HG03558 (cell line): ENCODE results near the gene LCN15.

Experiments
- ATAC-seq: cut with Tn5 transposase; IDR thresholded peaks from one replicate; pipeline ENCODE4 v1.9.1; 2021; ENCODE audit warnings: moderate number of reproducible peaks; ENCODE audit not compliant: unreplicated experiment; ENCODE audit errors: extremely low read depth

LCN15 gene

DNA sequence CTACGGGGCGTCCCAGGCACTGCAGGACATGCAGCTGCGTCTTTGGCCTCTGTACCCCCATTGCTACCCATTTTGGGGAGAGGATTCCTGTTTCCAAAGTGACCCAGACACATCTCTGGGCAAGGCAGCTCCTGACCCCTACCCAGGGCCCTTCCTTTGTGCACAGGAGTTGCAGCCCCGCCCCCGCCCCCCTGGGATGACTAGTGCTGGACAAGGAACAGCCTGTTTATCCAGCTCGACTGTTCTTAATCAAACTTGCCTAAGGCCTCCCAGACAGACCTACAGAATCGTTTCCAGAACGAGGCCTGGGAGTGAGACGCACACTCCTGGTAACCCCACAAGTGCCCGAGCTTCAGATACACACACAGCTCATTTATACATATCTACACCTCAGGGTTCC lies 38.7 kb downstream of the LCN15 start:
- ATAC-seq = no peak

DNA sequence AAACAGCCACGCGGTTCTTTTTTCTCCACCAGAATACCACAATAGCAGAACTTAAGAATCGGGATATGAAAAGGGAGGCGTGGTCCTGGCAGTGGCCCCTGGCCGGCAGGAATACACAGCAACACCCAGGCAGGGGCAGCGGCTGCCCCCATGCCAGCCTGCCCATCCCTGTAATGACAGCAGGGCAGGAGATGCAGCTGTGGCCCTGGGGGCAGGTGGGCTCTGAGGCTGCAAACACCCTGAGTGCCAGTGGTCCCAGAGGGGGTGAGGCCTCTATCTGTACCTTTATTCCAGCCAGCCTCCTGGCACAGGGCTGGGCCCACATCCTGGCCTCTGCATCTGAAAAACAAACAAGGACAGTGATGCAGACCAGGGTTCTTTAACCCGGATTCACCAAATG lies 39.5 kb downstream of the LCN15 start:
- ATAC-seq = no peak

DNA sequence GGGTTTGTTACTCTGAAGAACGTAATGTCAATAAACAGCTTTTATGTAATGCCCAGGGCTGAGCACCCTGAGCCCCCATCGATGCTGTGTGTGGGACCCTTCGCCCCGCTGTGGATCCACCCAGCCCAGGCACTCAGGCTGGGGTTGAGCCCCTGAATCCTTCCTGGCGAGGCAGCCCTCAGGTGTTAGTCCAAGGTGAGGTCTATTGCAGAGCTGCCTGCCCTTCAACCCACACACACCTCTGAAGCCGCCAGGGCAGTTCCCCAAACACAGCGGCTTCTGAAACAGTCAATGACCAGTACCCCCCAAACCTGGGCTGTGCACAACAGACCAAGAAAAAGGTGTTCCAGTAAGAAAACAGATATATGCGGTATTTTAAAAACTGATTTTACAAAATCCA lies 40.3 kb downstream of the LCN15 start:
- ATAC-seq = no peak

DNA sequence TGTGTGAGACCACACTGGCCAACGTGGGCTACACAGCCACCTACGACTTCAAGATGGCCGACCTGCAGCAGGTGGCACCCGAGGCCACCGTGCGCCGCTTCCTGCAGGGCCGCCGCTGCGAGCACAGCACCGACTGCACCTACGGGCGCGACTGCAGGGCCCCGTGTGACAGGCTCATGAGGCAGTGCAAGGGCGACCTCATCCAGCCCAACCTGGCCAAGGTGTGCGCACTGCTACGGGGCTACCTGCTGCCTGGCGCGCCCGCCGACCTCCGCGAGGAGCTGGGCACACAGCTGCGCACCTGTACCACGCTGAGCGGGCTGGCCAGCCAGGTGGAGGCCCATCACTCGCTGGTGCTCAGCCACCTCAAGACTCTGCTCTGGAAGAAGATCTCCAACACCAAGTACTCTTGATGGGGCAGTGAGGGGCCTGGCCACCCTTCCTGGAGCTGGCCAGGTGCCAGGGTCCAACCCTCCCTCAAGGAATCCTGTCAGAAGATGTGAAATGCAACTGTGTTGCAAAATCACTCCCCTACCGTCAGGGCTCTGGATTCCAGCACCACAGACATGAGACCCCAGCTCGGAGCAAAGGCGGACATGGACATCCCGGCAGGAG lies 40.8 kb downstream of the LCN15 start:
- ATAC-seq = no peak

DNA sequence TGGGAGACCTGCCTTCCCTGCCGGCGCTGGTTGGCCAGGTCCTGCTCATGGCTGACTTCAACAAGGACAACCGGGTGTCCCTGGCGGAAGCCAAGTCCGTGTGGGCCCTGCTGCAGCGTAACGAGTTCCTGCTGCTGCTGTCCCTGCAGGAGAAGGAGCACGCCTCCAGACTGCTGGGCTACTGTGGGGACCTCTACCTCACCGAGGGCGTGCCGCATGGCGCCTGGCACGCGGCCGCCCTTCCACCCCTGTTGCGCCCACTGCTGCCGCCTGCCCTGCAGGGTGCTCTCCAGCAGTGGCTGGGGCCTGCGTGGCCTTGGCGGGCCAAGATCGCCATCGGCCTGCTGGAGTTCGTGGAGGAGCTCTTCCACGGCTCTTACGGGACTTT lies 41.4 kb downstream of the LCN15 start:
- no peak for ATAC-seq

DNA sequence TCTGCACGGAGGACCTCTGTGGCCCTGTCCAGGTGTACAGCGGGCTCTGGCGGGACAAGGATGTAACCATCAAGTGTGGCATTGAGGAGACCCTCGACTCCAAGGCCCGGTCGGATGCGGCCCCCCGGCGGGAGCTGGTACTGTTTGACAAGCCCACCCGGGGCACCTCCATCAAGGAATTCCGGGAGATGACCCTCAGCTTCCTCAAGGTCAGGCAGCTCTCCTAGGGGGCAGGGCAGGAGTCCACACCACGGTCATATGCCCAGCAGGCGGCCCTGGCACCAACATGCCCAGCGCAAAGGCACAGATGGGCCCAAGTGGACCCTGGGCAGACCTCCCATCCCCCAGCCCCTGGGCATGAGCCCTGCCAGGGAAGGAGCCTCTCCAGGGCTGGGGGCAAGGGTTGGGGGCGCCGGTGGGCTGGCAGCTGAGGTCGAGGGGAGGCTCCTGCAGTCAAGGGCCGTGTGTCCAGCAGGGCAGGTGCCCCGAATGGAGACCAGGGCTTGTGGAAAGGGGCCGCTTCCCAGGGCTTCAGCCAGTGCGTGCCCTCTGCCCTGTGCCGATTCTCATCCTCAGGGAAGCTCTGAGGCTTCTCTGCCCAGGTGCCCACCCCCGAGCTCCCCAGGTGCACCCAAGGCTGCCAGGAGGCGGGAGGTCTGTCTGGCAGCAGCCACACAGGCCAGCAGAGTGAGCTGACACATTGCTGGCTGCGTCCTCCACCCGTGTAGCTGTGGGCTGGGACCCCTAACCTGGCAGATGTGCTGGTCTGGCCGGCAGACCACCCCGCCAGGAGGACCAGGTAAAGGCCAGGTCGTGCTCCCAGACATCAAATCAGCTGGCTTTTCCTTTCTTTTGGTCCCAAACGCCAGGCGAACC lies 42.0 kb downstream of the LCN15 start:
- no peak for ATAC-seq

DNA sequence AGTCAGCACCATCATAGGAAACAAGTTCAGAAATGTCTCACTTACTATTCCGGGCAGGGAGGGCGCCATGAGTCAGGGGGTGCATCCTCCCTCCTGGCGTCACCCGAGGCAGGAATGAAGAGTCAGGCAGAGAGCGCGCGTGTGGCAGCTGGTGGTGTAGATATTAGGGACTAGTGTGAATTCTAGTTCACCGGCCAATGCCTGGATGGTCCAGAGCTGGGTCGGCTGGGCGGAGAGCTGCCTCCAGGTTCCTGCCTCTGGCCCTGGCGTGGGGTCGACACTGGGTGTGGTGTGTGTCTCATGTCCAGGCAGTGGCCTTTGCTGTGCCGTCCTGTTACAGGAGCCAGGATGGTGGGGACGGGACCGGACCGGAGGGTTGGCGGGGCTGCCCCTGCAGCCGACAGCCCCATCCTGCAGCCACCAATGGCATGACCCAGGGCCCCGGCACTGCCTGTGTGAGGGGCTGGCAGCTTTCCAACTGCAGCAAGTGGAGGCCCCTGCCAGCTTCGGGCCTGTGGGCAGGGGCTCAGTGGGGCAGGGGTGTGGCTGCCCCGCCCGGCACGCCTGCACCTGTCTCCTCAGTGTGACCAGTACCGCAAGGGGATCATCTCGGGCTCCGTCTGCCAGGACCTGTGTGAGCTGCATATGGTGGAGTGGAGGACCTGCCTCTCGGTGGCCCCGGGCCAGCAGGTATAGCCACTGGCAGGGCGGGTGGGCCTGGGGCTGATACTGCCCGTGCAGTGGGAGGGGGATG lies 42.8 kb downstream of the LCN15 start:
- ATAC-seq = no peak

DNA sequence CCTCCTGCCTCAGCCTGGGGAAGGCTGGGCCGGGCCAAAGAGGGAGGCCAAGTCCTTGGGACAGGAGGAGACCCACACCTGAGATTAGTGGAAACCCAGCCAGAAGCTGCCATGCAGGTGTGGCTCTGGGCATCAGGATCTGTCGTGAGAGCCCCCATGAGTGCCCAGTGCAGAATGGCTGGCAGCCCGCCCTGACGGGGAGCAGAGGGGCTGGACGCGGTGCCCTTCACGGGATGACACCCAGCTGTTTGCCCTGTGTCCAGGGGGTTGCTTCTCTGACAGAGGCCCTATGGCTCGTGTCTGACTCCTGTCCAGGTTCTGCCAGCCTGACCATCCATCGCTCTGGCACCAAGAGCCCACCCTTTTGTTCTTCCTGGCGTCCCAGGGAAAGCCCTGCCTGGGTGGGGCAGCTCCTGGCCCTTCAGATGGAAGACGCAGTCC lies 43.4 kb downstream of the LCN15 start:
- no peak for ATAC-seq

DNA sequence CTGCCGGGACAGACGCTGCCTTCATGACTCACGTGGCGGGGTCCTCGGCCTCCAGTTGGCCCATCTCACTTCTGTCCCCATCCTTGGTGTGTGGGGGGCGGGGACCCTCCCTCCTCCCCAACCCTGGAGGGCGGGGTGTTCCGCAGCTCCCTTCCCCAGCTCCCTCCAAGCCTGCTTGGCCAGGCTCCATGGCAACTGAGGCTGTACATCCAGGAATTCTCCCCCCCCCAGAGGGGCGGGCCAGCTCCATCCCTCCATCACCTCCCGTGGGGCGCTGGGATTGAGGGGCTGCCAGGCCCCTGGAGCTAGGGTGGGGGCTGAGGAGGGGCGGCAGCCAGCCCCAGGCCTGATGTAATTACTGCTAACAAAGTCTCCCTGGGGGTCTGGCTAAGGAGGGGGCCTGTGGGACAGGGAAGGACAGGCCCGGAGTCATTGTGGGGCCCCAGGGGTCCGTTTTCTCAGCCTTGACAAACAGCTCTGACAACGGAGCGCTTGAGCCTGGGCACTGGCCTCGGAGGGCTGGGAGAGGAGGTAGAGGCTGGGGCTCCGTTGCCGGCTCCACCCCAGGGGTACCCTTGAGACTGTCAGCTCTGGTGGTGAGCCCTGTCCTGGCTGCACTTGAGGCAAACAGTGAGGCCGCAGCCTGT lies 43.9 kb downstream of the LCN15 start:
- ATAC-seq = no peak

DNA sequence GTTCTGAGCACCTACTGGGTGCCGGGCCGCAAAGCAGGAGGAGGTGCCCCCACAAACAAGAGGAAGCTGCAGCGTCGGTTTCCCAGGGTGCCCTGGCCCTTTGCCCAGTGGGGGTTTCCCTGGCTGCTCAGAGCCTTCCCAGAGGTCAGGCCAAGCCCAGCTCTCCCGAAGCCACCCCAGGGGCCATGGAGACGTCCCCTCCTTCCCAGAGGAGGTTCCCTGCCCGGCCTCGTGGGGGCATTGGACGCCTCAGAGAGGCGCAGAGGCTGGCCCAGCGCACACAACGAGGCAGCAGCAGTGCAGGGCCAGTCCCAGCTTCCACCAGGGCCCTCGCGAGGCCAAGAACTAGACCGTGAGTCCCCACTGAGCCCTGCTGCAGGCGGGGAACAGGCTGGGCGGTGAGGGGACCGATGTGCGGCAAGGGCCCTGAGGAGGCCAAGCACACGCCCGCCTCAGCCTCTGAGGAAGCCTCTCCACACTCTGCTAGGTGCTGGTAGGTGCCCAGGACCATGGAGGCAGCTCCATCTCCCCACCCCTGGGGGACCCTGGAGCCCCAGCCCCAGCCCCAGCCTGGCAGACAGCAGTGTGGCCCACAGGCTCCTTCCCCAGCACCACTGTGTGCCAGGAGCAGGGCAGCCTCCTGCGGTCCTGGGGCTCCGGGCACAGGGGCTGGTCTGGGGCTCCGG lies 45.0 kb downstream of the LCN15 start:
- no peak for ATAC-seq

DNA sequence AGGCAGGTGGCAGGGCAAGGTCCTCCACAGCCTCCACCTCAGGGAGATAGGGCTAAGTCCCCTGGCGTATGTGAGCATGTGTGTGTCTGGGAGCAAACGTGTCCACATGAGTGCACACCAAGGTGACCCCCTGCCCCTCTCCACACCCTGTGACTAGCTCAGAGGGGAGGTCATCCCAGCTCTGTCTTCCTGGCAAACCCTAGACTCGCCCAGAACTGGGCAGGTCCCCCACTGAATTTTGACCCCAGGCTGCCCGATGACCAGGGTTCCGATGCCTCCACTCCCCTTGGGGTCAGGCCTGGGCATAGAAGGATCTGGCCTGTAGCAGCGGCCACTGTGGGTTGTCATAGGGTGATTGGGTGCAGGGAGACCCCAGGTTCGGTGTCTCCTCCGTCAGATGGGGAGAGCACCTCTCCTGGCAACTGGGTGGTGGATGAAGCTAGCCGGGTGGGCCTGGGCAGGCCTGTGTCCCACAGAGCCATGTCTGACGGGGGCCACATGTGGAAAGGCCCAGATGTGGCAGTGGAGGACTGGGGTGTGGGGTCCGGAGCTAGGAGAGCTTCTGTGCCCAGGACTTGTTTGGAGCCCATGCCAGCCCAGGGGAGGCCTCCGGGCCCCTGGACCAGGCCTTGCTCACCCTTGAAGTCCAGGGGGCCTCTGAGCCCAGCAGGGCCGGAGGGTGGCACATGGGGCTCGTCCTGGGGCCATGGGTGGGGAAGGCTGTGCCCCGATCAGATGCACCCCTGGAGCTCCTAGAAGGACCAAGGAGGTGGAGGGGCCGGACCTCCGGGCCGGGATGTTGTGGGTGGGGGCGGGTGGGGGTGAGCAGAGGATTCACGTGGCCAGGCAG lies 45.7 kb downstream of the LCN15 start:
- no peak for ATAC-seq

DNA sequence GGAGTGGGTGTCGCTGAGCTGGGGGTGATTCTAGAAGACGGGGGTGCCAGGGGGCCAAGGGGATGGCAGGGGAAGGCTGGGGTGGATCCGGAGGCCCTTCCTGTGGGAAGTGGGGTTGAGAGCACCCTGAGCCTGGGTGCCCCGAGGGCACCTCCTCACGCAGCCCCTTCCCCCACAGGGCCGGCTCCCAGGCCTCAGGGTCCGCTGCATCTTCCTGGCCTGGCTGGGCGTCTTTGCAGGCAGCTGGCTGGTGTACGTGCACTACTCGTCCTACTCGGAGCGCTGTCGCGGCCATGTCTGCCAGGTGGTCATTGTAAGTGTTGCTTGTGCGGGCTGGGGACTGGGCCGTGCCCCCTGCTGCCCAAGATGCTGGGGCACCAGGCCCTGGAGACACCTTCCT lies 46.9 kb downstream of the LCN15 start:
- ATAC-seq = no peak

DNA sequence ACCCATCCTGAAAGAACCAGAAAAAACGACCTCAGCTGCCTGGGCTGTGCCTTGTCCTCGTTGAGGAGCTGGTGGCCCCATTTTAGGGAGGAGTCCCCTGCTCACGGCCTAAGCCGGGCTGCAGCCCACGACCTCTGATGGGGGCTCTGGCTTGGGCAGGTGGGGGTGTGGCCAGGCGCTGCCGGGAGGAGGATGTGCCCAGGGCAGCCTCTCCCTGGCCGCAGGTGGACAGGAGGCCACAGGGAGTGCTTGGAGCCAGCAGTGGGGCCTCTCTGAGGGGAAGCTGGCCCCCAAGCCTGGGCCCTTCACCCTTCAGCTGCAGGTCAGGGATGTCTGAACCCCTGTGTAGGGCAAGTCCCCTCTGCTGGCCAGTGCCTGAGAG lies 49.4 kb downstream of the LCN15 start:
- no peak for ATAC-seq

DNA sequence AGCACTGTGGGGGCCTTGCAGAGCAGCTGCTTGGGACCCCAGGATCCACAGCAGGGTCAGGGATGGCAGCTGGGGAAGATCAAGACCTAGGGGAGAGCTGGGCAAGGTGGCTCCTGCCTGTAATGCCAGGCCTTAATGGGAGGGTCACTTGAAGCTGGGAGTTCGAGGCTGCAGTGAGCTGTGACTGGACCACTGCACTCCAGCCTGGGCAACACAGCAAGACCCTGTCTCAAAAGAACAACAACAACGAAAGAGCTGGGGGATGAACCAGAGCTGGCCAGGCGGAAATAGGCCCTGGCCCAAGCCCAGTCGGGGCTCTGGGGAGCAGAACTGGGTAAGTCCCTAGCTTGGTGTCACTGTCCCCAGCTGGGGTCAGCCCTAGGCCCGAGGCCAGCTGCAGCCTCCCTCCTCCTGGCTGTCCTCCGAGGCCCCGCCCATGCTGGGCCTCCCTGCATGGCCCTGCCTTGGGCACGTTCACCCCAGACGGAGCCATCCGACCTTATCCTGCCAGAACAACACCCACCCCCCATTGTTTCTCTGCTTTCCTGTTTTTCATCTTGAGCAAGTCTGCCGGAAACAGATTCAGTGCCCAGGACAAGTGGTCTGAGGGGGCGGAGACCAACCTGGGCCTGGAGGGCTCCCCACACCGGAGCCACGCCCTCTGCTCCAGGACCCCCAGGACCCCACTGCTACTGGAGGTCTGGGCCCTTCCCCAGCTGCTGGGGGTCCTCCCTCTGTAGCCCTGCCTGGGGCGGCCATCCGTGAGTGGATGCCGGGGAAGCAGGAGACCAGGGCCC lies 50.0 kb downstream of the LCN15 start:
- no peak for ATAC-seq

DNA sequence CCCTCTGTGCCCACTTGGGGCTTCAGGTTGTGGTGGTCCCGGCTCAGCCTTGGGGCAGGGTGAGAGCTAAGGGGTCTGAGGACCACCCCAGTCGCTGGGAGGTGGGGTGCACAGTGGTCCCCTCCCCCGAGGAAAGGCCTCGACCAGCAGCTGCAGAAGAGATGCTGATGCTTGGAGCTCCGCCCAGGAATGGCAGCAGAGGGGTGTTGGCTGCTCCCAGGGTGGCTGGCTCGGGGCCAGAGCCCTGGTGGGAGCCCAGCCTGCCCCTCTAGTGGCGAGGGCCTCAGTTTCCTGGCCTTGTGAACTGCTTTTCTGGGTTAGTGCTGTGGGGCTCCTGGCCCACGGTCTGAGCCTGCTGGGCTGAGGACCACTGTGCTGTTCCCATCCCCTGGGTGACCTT lies 50.8 kb downstream of the LCN15 start:
- ATAC-seq = no peak

DNA sequence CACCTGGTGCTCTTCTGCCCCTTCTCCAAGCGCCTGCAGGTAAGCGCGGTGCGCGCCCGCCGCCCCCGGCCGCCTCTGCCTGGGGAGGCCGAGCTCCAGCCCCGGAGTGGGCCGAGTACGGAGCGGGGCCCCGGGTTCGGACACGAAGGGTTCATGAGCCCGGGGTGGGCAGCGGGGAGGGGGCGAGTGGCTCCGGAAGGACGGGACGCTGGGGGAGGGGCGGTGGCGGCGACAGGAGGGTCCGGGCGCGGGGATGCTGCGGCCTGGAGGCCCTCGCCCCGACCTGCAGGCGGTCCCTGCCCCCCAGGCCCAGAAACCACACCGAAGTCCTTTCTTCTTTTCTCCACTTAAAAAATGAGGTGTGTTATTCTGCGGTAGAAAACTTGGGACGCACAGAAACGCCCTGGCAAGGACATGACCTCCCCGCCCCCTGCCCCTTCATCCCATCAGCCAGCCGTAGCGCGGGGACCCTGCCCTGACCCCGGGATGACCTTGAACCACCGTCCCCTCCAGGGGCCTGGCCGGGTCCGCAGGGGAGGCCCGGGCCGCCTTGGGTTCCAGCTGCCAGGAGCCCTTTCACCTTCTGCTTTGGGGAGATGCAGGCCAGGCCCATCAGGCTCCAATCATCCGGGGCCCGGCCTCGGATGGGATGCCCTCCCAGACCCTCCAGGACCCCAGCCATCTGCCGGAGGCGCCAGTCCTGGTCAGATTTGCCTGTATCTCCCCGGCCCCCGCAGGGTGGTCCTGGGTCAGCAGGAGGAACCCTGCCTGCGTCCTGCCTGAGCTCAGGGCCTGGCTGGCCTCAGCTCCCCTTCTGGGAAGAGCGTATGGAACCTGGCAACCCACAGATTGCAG lies 51.4 kb downstream of the LCN15 start:
- ATAC-seq = no peak
